Stimulated activated CD4-positive, alpha-beta T cell treated with anti-CD3 and anti-CD28 coated beads, Interleukin-4, amount 100 ng/mL, for 1 hour (primary cell): ENCODE measurements around the gene PRC1.
A peak's percentile ranks its signal among the peaks of the same experiment; 100 is the strongest.

Experiments used
- DNase-seq: peaks from one replicate; pipeline ENCODE4 v3.0.0-alpha.2; 2020

The PRC1 gene

DNA sequence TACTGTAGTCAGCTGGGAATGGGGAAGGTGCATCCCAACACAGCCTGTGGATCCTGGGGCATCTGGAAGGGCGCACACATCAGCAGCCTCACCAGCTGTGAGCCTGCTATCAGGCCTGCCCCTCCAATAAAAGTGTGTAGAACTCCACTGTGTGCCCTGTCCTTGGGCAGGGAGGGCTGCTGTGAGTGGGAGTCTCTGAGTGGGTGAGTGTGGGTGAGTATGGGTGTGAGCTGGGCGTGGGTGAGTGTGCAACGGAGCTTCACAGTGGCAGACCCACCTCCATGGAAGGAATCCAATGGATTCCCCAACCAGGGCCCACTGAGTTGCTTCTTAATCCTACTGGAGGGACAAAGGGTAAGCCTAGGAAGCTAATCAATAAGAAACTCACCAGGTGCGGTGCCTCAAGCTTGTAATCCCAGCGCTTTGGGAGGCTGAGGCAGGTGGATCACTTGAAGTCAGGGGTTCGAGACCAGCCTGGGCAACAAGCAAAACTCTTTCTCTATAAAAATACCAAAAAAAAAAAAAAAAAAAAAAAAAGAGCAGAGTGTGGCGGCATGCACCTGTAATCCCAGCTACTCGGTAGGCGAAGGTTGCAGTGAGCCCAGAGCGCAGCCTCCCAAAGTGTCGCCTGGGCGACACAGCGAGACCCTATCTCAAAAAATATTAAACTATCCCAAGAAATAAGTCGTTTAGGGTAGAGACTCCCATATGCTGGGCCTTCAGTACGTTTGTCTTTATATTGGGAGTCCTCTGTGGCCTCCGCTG lies 40.2 kb downstream of the PRC1 start:
- DNase-seq: no peak

- DNase-seq: no peak
These were observed 41.2 kb downstream of the PRC1 start for GRCh38 chr15:90952901-90953677.

GRCh38 chr15:90950676-90951075 lies 43.7 kb downstream of the PRC1 start:
- DNase-seq: no peak

- DNase-seq: no peak
These were observed 44.2 kb downstream of the PRC1 start for GRCh38 chr15:90949979-90950675.

GRCh38 chr15:90948506-90948905 lies 45.8 kb downstream of the PRC1 start:
- no peak for DNase-seq

DNA sequence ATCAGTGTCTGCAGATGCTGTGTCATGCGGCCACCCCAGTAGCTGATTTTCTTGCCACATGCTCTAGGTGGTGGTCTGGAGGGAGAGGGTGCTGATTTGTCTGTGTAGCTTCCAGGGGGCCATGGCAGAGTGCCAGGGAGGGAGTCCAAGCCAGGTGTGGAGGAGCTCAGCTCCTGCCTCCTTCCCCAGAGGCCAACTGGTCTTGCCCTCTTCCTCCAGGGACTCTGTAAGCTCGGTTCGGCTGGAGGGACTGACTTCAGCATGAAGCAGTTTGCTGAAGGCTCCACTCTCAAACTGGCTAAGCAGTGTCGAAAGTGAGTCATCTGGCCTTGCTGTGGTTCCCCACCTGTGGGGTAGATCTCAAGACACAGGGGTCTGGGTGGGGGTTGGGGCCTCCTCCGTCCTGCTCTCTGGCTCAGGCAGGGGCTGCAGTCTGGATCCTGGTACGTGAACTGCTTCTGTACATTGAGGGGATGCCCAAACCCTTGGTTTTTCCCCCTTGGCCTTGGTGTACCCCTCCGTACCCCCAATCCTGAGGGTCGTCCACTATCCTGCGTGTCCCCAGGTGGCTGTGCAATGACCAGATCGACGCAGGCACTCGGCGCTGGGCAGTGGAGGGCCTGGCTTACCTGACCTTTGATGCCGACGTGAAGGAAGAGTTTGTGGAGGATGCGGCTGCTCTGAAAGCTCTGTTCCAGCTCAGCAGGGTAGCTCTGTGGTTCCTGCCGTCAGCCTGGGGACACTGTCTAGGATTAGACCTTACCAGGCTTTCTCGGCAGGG lies 46.6 kb downstream of the PRC1 start:
- no peak for DNase-seq

DNA sequence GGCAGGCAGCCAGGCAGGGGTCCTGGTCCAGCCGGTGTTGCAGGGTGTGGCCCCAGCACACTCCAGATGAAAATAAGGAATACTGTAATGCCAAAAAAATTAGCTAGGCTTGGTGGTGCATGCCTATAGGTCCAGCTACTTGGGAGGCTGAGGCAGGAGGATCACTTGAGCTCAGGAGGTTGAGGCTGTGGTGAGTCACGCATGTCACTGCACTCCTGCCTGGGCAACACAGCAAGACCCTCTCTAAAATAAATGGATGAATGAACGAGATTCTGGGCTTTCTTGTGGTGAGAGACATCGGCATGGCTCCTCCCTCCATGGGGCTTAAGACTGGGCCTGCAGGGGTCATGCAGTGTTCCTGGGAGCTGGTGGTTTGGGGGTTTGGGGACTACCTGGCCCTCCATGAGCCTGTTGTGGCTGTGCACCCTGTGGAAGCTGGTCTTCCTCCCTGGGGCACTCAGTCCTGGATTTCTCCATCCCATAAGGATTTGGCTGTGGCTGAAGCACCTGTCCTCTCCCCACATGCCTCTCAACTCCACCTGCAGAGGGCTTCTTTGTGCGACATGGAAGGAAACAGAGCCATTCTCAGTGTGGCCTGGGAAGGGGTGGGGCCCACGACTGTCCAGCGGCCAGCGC lies 47.3 kb downstream of the PRC1 start:
- DNase-seq: no peak

DNA sequence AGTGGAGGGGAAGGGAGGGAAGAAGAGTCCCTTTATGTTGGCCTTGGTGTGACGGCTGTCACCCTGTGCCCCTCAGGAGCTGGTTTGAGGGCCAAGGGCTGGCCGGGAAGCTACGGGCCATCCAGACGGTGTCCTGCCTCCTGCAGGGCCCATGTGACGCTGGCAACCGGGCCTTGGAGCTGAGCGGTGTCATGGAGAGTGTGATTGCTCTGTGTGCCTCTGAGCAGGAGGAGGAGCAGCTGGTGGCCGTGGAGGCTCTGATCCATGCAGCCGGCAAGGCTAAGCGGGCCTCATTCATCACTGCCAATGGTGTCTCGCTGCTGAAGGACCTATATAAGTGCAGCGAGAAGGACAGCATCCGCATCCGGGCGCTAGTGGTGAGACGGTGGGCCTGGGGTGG lies 47.8 kb downstream of the PRC1 start:
- DNase-seq: no peak

- no peak for DNase-seq
These were observed 49.2 kb downstream of the PRC1 start for GRCh38 chr15:90945091-90945490.

DNA sequence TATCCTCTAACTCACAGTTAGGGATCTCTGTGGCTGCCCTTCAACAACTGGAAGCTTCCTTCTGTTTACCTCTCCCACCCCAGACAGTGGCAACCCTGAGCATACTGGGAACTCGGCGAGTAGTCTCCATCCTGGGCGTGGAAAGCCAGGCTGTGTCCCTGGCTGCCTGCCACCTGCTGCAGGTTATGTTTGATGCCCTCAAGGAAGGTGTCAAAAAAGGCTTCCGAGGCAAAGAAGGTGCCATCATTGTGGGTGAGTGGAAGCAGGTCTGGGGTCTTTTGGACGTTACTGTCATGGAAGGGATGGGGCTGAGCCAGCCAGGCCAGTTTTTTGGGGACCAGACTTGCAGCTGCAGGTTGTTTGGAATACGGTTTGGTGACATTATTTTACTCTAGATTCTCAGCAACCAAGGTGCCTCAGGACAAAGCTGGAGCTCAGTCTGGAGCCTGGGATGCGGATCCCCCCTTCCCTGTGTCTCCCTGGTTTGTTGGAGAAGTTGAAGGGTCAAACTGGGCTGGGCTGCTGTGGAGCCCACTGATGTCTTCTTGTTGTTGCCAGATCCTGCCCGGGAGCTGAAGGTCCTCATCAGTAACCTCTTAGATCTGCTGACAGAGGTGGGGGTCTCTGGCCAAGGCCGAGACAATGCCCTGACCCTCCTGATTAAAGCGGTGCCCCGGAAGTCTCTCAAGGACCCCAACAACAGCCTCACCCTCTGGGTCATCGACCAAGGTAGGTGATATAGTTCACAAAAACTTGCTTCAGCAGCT lies 51.8 kb downstream of the PRC1 start:
- DNase-seq: no peak

DNA sequence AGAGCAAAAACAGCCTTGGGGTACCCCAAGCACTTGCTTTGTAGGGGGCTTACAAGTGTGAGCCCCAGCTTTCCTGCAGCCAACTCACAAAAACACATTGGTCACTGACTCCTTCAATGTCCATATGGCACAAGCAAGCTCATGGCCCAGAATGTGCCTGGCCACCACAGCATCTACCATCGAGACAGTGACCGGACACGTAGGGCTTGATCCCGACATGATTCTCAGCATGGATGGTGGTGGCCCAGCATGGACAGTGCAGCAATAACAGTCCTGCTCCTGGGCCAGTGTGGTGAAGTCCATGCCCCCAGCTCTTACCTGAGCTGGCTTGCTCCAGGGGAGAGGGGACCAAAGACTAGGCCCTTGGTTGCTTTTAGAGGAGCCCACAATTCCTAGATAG lies 53.3 kb downstream of the PRC1 start:
- DNase-seq: no peak

DNA sequence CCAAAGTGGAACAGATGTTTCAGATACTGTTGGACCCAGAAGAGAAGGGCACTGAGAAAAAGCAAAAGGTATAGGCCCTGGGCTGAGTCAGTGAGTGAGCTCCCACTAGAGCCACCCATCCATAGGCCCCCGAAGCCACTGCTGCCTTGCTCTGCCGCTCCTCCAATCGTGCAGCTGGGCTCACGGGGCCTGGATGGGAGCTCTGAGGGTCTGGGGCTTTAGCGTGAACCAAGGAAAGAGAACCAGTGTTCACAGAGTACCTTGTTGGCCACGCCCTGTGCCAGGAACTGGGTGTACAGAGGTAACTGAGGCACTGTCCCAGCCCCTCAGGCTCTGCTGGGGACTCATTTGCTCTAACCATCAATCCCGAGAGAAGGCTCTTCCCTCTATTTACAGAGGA lies 54.6 kb downstream of the PRC1 start:
- no peak for DNase-seq

GRCh38 chr15:90938261-90938660 lies 56.1 kb downstream of the PRC1 start:
- DNase-seq: no peak

DNA sequence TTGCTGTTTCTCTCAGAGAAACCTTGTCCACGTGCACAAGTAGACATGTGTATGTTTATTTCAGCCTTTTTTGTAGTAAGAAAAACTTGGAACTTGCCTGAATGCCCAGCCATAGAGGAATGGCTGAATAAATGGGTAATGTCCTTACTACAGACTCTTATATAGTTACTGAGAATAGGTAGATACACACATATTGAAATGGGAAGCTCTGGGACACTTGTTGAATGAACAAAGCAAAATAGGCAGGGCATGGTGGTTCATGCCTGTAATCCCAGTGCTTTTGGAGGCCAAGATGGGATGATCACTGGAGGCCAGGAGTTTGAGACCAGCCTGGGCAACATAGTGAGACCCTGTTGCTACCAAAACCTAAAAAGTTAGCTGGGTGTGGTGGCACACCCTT lies 57.5 kb downstream of the PRC1 start:
- DNase-seq: no peak

DNA sequence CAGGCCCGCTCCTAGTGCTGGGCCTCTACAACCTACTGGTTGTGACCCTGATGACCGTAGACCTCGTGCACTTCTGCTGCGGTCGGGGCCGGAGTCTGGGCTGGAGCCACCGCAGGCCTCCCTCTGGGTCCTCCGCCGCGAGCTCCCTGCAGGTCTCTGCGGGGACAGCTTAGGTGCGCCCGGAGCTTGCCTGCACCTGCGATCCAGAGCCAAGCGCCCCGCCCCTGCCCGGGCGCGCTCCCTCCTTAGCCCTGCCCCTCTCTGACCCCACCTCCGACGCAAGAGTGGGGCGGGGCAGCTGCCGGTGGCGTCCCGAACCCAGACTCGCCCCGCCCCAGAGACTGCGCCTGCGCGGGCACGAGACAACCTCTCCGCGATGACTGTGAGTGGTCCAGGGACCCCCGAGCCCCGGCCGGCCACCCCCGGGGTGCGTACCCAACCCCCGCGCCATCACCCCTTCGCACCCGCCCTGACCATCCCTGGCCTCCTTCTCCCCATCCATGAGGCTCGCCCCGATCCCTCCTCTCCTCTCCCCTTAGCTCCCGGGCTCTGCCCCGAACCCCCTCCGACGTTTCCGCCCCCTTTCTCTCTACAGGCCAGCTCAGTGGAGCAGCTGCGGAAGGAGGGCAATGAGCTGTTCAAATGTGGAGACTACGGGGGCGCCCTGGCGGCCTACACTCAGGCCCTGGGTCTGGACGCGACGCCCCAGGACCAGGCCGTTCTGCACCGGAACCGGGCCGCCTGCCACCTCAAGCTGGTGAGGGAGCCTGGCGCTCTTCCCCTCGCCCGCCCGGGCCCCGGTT lies 59.2 kb downstream of the PRC1 start, which contains the start of gene UNC45A:
TSS of gene UNC45A (plus strand) at position 337 of the 803 bp plus-strand sequence. CDS start at position 377, 40 bp downstream.
- peak; percentile 99 for DNase-seq

GRCh38 chr15:90934256-90934948 lies 59.9 kb downstream of the PRC1 start:
- peak; percentile 87 for DNase-seq

DNA sequence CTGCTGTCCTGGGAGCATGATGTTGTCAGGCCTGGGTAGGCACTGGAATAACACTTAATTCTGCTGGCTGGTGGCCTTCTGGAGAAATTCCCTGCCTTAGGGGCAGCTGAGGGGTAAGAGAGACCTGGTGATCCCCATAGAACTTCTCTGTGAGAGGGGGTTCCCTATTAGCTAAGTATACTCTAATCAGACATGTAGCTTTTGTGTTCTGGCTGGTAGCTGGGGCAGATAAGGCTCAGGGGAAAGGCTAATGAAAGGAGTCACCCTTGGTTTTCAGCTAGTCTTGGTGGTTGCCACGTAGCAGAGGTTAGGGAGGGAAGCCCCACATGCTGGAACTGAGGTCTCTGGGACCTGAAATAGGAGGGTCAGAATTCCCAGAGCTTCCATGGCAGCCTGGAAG lies 61.0 kb downstream of the PRC1 start:
- no peak for DNase-seq

DNA sequence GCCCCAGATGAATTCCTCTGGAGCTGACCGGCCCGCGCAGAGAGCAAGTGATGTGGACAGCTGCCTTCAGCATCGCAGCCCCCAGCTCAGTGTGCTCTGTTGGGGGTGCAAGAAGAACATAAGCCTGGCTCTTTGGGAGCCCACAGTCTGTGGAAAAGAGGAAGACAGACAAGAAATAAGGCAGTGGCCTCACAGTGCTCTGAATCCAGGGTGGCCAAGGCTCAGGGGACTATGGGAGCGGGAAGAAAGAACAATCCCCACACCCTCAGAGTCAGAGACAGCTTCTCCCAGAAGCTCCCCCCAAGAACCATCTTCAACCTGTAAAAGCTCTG lies 61.7 kb downstream of the PRC1 start:
- DNase-seq: no peak

- DNase-seq: peak; percentile 93
These were observed 62.3 kb downstream of the PRC1 start, which contains the start of gene HDDC3 for GRCh38 chr15:90931828-90932659. TSS of gene HDDC3 (minus strand) at chr15:90932549. CDS start at chr15:90932540, 9 bp downstream.
